HepG2 (cell line): ENCODE data around the gene ITGA2. TPM values are rescaled to one million over a fixed set of nuclear protein-coding genes. Genes with fewer than 3 reads are reported as not detected.

Experiments
- AFF4 ChIP-seq: sonication (generic); formaldehyde crosslinking; IDR thresholded peaks from 2 replicates; pipeline ENCODE4 v1.4.0; 2020; ENCODE audit warnings: missing genetic modification reagents
- DMTF1 ChIP-seq: sonication (generic); formaldehyde crosslinking; IDR thresholded peaks from 2 replicates; pipeline ENCODE4 v1.4.0; 2020; ENCODE audit warnings: mild to moderate bottlenecking, missing genetic modification reagents
- FIP1L1 ChIP-seq: fragments of 200-400 bp; formaldehyde crosslinking; IDR thresholded peaks from 2 replicates; pipeline ENCODE4 v1.6.1; 2018; ENCODE audit warnings: low read depth, mild to moderate bottlenecking, low read length, moderate library complexity, borderline replicate concordance; ENCODE audit not compliant: insufficient read depth
- HIVEP1 ChIP-seq: sonication (generic); formaldehyde crosslinking; IDR thresholded peaks from 2 replicates; pipeline ENCODE4 v1.4.0; 2020; ENCODE audit warnings: mild to moderate bottlenecking, missing genetic modification reagents
- JUNB ChIP-seq: sonication (generic); formaldehyde crosslinking; IDR thresholded peaks from 2 replicates; pipeline ENCODE4 v1.8.0; 2022; ENCODE audit warnings: missing genetic modification reagents, mild to moderate bottlenecking, borderline replicate concordance
- MBNL3 ChIP-seq: fragments of 250-450 bp; sonication (Bioruptor Pico); conservative IDR thresholded peaks from 2 replicates; pipeline ENCODE4 v1.8.0; 2022; ENCODE audit warnings: mild to moderate bottlenecking, inconsistent platforms
- MTA1 ChIP-seq: sonication (generic); formaldehyde crosslinking; IDR thresholded peaks from 2 replicates; pipeline ENCODE4 v1.4.0; 2020; ENCODE audit warnings: missing genetic modification reagents, mild to moderate bottlenecking, borderline replicate concordance
- NFATC3 ChIP-seq: sonication (generic); formaldehyde crosslinking; IDR thresholded peaks from 2 replicates; pipeline ENCODE4 v1.5.1; 2020; ENCODE audit warnings: mild to moderate bottlenecking, missing genetic modification reagents
- NFIB ChIP-seq: sonication (generic); formaldehyde crosslinking; IDR thresholded peaks from 2 replicates; pipeline ENCODE4 v1.9.0; 2021; ENCODE audit warnings: missing genetic modification reagents, mild to moderate bottlenecking, borderline replicate concordance
- ZNF24 ChIP-seq: fragments of 450-650 bp; IDR thresholded peaks from 2 replicates; pipeline ENCODE4 v1.6.1; 2017; ENCODE audit warnings: antibody characterized with exemption, mild to moderate bottlenecking
- ZNF407 ChIP-seq: sonication (generic); formaldehyde crosslinking; IDR thresholded peaks from one replicate; pipeline ENCODE4 v1.5.1; 2020; ENCODE audit warnings: mild to moderate bottlenecking, missing genetic modification reagents; ENCODE audit errors: not compliant biosample characterization
- ZNF441 ChIP-seq: sonication (generic); formaldehyde crosslinking; IDR thresholded peaks from 2 replicates; pipeline ENCODE4 v1.7.0; 2021; ENCODE audit warnings: missing genetic modification reagents, borderline replicate concordance
- ZNF460 ChIP-seq: sonication (generic); formaldehyde crosslinking; IDR thresholded peaks from 2 replicates; pipeline ENCODE4 v1.5.1; 2020; ENCODE audit warnings: missing genetic modification reagents, mild to moderate bottlenecking, borderline replicate concordance
- ZNF652 ChIP-seq: IDR thresholded peaks from 2 replicates; pipeline ENCODE4 v1.6.1; 2016; ENCODE audit warnings: low read depth, borderline replicate concordance
- polyA plus RNA-seq, 8 experiments: library from polyadenylated mRNA; depleted of rRNA in 3 of 8; stranded (reverse) in 7 of 8; unstranded in 1 of 8; fragments of >200 nt; fragmentation: Illumina TruSeq in 4 of 8; extraction: Trizol in 4 of 8; gene quantifications; 2 replicates each; pipeline versions ENCODE4 v1.2.1 to v1.2.3, GENCODE V29; 2011 to 2016; ENCODE audit warnings: low read depth in 4 of 8, missing spikeins in 1 of 8, mixed read lengths in 1 of 8; ENCODE audit not compliant: insufficient read depth in 1 of 8
- total RNA-seq, 5 experiments: library from RNA; depleted of rRNA; stranded (reverse); fragments of >200 nt; fragmentation: Illumina TruSeq; extraction: Trizol; gene quantifications; 2 replicates each; pipeline ENCODE4 v1.2.3, GENCODE V29; 2016; ENCODE audit warnings: low read depth in 1 of 5

ITGA2 gene
- total and polyA plus RNA-seq, 2 of the 13 experiments (the other 11 are each of a cell fraction or from before 2014, with no cell fraction given): 15.8 to 58.3 TPM

- TF ChIP-seq AFF4 (CRISPR knock-in tag) (no peak), ZNF652 (CRISPR knock-in tag) (peak; percentile 68; the same call in 1 of the 2 replicates), HIVEP1 (CRISPR knock-in tag) (no peak), ZNF441 (no peak), FIP1L1 (no peak), DMTF1 (CRISPR knock-in tag) (no peak), JUNB (CRISPR knock-in tag) (no peak), ZNF24 (no peak), MBNL3 (no peak), MTA1 (CRISPR knock-in tag) (no peak), NFATC3 (CRISPR knock-in tag) (no peak), NFIB (CRISPR knock-in tag) (no peak), ZNF460 (CRISPR knock-in tag) (no peak), ZNF407 (CRISPR knock-in tag) (no peak)
Measured at GRCh38 chr5:52956915-52957747, 32.0 kb upstream of the ITGA2 start (continued).
